ENCODE measurements around the gene ELP2.
"Not testable (repeated sequence)": the region's sequence is repeated elsewhere in the genome, so short reads cannot be mapped to it uniquely, and the experiment has no call there.

DNA sequence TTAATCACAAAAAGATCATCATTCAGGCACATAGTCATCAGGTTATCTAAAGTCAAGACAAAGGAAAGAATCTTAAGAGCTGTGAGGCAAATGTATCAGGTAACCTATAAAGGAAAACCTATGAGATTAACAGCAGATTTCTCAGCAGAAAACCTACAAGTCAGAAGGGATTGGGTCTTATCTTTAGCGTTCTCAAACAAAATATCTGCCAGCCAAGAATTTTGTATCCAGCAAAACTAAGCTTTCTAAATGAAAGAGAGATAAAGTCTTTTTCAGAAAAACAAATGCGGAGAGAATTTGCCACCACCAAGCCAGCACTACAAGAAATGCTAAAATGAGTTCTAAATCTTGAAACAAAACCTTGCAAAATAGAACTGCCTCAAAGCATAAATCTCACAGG is 48.6 kb upstream of the ELP2 start:
- TF ChIP-seq POLR2AphosphoS5 (IDR thresholded peaks at IDR 0.05): not testable (repeated sequence)
- TF ChIP-seq, protein P1, sequence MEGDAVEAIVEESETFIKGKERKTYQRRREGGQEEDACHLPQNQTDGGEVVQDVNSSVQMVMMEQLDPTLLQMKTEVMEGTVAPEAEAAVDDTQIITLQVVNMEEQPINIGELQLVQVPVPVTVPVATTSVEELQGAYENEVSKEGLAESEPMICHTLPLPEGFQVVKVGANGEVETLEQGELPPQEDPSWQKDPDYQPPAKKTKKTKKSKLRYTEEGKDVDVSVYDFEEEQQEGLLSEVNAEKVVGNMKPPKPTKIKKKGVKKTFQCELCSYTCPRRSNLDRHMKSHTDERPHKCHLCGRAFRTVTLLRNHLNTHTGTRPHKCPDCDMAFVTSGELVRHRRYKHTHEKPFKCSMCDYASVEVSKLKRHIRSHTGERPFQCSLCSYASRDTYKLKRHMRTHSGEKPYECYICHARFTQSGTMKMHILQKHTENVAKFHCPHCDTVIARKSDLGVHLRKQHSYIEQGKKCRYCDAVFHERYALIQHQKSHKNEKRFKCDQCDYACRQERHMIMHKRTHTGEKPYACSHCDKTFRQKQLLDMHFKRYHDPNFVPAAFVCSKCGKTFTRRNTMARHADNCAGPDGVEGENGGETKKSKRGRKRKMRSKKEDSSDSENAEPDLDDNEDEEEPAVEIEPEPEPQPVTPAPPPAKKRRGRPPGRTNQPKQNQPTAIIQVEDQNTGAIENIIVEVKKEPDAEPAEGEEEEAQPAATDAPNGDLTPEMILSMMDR (IDR thresholded peaks at IDR 0.05): not testable (repeated sequence)
